Bronchial epithelial cell (primary cell): Measurements from ENCODE around the gene PARVA. TPM values are rescaled to one million over a fixed set of nuclear protein-coding genes. Genes with fewer than 3 reads are reported as not detected.

ENCODE experiments used
- DNase-seq: peaks from one replicate; pipeline ENCODE4 v3.0.0-alpha.2; 2010; ENCODE audit warnings: low read depth
- FAIRE-seq: peaks from 2 replicates; lab custom pipeline; 2011; peaks lifted over from hg19 to GRCh38; lab: Jason Lieb, UNC
- H3K27me3 ChIP-seq: 2 replicates; pipeline ENCODE4 v1.5.1; 2011; ENCODE audit warnings: low read length; ENCODE audit not compliant: control insufficient read depth, insufficient read depth
- H3K36me3 ChIP-seq: 2 replicates; pipeline ENCODE4 v1.5.1; 2011; ENCODE audit warnings: low read length; ENCODE audit not compliant: control insufficient read depth, insufficient read depth
- H3K4me3 ChIP-seq: 2 replicates; pipeline ENCODE4 v1.5.1; 2011; ENCODE audit warnings: mild to moderate bottlenecking, low read depth, low read length, control low read depth
- CTCF ChIP-seq: IDR thresholded peaks from 2 replicates; pipeline ENCODE4 v1.5.1; 2011; ENCODE audit warnings: mild to moderate bottlenecking, moderate library complexity, low read length, control low read depth, inconsistent platforms; ENCODE audit not compliant: insufficient read depth, severe bottlenecking
- total RNA-seq: library from RNA; depleted of rRNA; stranded (reverse); fragments of >200 nt; gene quantifications from 2 replicates; pipeline ENCODE4 v1.2.1, GENCODE V29; 2014

PARVA gene
- total RNA-seq, 1 donor from 2014 or later, result 7.6 TPM

GRCh38 chr11:12403122-12403996, 26.0 kb downstream of the PARVA start:
- no peaks in the 10 kb centered on the region for H3K27me3 ChIP-seq
- no peak for TF ChIP-seq CTCF
- DNase-seq (peak; percentile 21), FAIRE-seq (no peak)
- H3K4me3 ChIP-seq, result no peak overlapping the region
- no peaks in the 10 kb centered on the region for H3K36me3 ChIP-seq

GRCh38 chr11:12403997-12404350, 26.6 kb downstream of the PARVA start:
- no peak for TF ChIP-seq CTCF
- FAIRE-seq (no peak), DNase-seq (no peak)

GRCh38 chr11:12404436-12404835, 27.1 kb downstream of the PARVA start:
- no peaks in the 10 kb centered on the region for H3K27me3 ChIP-seq
- FAIRE-seq, result no peak
- TF ChIP-seq CTCF, result no peak
- no peak for DNase-seq
- no peaks in the 10 kb centered on the region for H3K36me3 ChIP-seq
- H3K4me3 ChIP-seq, result no peak overlapping the region

More at GRCh38 chr11:12403997-12404350, 26.6 kb downstream of the PARVA start:
- Histone ChIP-seq H3K27me3 (no peaks in the 10 kb centered on the region), H3K4me3 (no peak overlapping the region), H3K36me3 (no peaks in the 10 kb centered on the region)

- Histone ChIP-seq H3K36me3 (no peaks in the 10 kb centered on the region), H3K4me3 (no peak overlapping the region), H3K27me3 (no peaks in the 10 kb centered on the region)
- no peak for TF ChIP-seq CTCF
- no peak for FAIRE-seq
- DNase-seq, result no peak
These were observed 30.9 kb downstream of the PARVA start for GRCh38 chr11:12408156-12408770.

GRCh38 chr11:12409621-12410005, 32.2 kb downstream of the PARVA start:
- H3K36me3 ChIP-seq, result no peaks in the 10 kb centered on the region
- DNase-seq, result no peak
- H3K27me3 ChIP-seq, result no peaks in the 10 kb centered on the region
- TF ChIP-seq CTCF, result no peak
- no peak for FAIRE-seq
- H3K4me3 ChIP-seq, result no peak overlapping the region
